Endodermal cell (in vitro differentiated cells): Measurements from ENCODE around the gene MARCHF3. TPM values are rescaled to one million over a fixed set of nuclear protein-coding genes. Genes with fewer than 3 reads are reported as not detected.
"Not testable (repeated sequence)": the region's sequence is repeated elsewhere in the genome, so short reads cannot be mapped to it uniquely, and the experiment has no call there.

Experiments used
- DNase-seq: peaks from one replicate; pipeline ENCODE4 v3.0.0-alpha.2; 2017
- H3K27ac ChIP-seq: 2 replicates; pipeline ENCODE4 v1.5.1; 2013; ENCODE audit warnings: mild to moderate bottlenecking, low read depth, low read length, moderate library complexity
- H3K27me3 ChIP-seq: 2 replicates; pipeline ENCODE4 v1.6.1; 2013; ENCODE audit warnings: mild to moderate bottlenecking, low read length, moderate library complexity; ENCODE audit not compliant: insufficient read depth, control insufficient read depth, poor library complexity, severe bottlenecking
- H3K36me3 ChIP-seq: 2 replicates; pipeline ENCODE4 v1.7.0; 2013; ENCODE audit warnings: mild to moderate bottlenecking, low read length, moderate library complexity; ENCODE audit not compliant: control insufficient read depth, insufficient read depth
- H3K4me1 ChIP-seq: one replicate; pipeline ENCODE4 v1.7.0; 2013; ENCODE audit warnings: low read length; ENCODE audit not compliant: control insufficient read depth, insufficient read depth
- H3K4me3 ChIP-seq: 2 replicates; pipeline ENCODE4 v1.5.1; 2013; ENCODE audit warnings: mild to moderate bottlenecking, low read length, moderate library complexity
- H3K9ac ChIP-seq: 2 replicates; pipeline ENCODE4 v1.6.1; 2013; ENCODE audit warnings: mild to moderate bottlenecking, low read length, moderate library complexity; ENCODE audit not compliant: poor library complexity, severe bottlenecking; ENCODE audit errors: extremely low read depth
- H3K9me3 ChIP-seq: 2 replicates; pipeline ENCODE4 v1.6.1; 2013; ENCODE audit warnings: mild to moderate bottlenecking, low read length, moderate library complexity; ENCODE audit not compliant: control insufficient read depth
- H3K27ac Mint-ChIP-seq: 2 replicates; pipeline ENCODE4 v1.8.0; 2020; ENCODE audit warnings: mixed read lengths
- H3K27me3 Mint-ChIP-seq: 2 replicates; pipeline ENCODE4 v1.8.0; 2021; ENCODE audit warnings: mild to moderate bottlenecking, mixed read lengths; ENCODE audit not compliant: insufficient read depth
- H3K36me3 Mint-ChIP-seq: 2 replicates; pipeline ENCODE4 v1.8.0; 2020; ENCODE audit warnings: low read depth, mixed read lengths
- H3K4me1 Mint-ChIP-seq: 2 replicates; pipeline ENCODE4 v1.8.0; 2020; ENCODE audit warnings: mixed read lengths
- H3K4me3 Mint-ChIP-seq: 2 replicates; pipeline ENCODE4 v1.8.0; 2020; ENCODE audit warnings: mild to moderate bottlenecking, moderate library complexity, mixed read lengths
- H3K9me3 Mint-ChIP-seq: 2 replicates; pipeline ENCODE4 v1.8.0; 2020; ENCODE audit warnings: mild to moderate bottlenecking, mixed read lengths
- CTCF ChIP-seq: fragments of 200-600 bp; sonication (generic); conservative IDR thresholded peaks from 2 replicates; pipeline ENCODE4 v1.5.0; 2021; ENCODE audit warnings: antibody characterized with exemption, mild to moderate bottlenecking
- WGBS, 2 experiments: methylation state at CpG; one replicate each; pipeline versions ENCODE4 v1.1.5 to v1.1.7; 2013; ENCODE audit warnings: missing lambda C conversion rate in 2 of 2, mixed read lengths in 1 of 2; ENCODE audit not compliant: insufficient coverage in 1 of 2, insufficient read length in 1 of 2; 5-methylcytosine and 5-hydroxymethylcytosine counted together
- total RNA-seq, 2 donors: library from RNA; stranded (reverse); fragmentation: NEBNext Ultra II Directional in 1 of 2; extraction: Animal tissue kit (Norgen Biotek cat#: 25700) in 1 of 2; gene quantifications; 2 replicates in 1 of 2; 3 replicates in 1 of 2; pipeline ENCODE4 v1.2.1, GENCODE V29; 2021

Gene MARCHF3
- total RNA-seq, 2 donors from 2014 or later, result 4.4 to 11.3 TPM

DNA sequence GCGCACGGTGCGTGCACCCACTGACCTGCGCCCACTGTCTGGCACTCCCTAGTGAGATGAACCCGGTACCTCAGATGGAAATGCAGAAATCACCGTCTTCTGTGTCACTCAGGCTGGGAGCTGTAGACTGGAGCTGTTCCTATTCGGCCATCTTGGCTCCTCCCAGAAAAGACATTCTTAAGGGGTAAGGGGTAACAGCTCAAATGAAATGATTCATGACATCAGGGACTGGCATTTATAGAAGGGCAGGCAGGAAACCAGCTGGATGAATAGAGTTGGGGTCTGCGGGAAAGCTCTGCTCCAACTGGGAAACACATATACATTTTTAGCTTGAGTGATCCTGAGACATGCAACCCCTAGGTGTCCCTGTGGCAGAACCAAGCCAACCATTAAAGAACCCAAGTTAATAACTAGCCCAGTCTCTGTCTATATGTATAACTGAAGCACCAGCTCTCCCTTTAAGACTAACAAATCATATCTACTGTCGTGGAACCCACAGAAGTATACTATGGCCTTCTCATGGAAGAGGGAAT is 134.1 kb downstream of the MARCHF3 start:
- peaks cover 14% of the 10 kb centered on the region for H3K27me3 Mint-ChIP-seq
- peaks cover 10% of the 10 kb centered on the region for H3K4me1 Mint-ChIP-seq
- DNase-seq, result no peak
- H3K4me3 ChIP-seq, result peak overlapping the region; percentile 8
- 89 to 93% methylated on average over 5 to 9 of the region's 9 CpGs for WGBS, 2 experiments
- H3K4me1 ChIP-seq, result peaks cover 4% of the 10 kb centered on the region
- peaks cover 20% of the 10 kb centered on the region for H3K9me3 Mint-ChIP-seq
- no peaks in the 10 kb centered on the region for H3K27me3 ChIP-seq
- H3K4me3 Mint-ChIP-seq, result peak overlapping the region; percentile 10
- H3K27ac Mint-ChIP-seq, result peak overlapping the region; percentile 78
- no peak overlapping the region for H3K9ac ChIP-seq
- no peak overlapping the region for H3K27ac ChIP-seq
- peaks cover 16% of the 10 kb centered on the region for H3K9me3 ChIP-seq
- H3K36me3 Mint-ChIP-seq, result peaks cover 40% of the 10 kb centered on the region
- peaks cover 36% of the 10 kb centered on the region for H3K36me3 ChIP-seq
- TF ChIP-seq CTCF, result no peak

DNA sequence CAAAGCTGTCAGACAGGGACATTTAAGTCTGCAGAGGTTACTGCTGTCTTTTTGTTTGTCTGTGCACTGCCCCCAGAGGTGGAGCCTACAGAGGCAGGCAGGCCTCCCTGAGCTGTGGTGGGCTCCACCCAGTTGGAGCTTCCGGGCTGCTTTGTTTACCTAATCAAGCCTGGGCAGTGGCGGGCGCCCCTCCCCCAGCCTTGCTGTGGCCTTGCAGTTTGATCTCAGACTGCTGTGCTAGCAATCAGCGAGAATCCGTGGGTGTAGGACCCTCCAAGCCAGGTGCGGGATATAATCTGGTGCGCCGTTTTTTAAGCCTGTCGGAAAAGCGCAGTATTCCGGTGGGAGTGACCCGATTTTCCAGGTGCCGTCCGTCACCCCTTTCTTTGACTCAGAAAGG is 134.6 kb downstream of the MARCHF3 start:
- not testable (repeated sequence) for H3K4me3 ChIP-seq, H3K27ac ChIP-seq
- H3K27ac Mint-ChIP-seq, result peak overlapping the region; percentile 78

DNA sequence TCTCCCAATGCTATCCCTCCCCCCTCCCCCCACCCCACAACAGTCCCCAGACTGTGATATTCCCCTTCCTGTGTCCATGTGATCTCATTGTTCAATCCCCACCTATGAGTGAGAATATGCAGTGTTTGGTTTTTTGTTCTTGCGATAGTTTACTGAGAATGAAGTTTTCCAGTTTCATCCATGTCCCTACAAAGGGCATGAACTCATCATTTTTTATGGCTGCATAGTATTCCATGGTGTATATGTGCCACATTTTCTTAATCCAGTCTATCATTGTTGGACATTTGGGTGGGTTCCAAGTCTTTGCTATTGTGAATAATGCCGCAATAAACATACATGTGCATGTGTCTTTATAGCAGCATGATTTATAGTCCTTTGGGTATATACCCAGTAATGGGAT is 139.9 kb downstream of the MARCHF3 start:
- peaks cover 14% of the 10 kb centered on the region for H3K36me3 Mint-ChIP-seq
- H3K27ac ChIP-seq, H3K4me3 Mint-ChIP-seq, H3K27ac Mint-ChIP-seq, DNase-seq, H3K4me3 ChIP-seq, H3K27me3 Mint-ChIP-seq, H3K9ac ChIP-seq, H3K4me1 ChIP-seq, H3K27me3 ChIP-seq, H3K9me3 ChIP-seq, H3K36me3 ChIP-seq: not testable (repeated sequence)
- H3K4me1 Mint-ChIP-seq, result peaks cover 11% of the 10 kb centered on the region
- 100% methylated on average over 1 of the region's 2 CpGs for WGBS, 2 experiments
- H3K9me3 Mint-ChIP-seq, result peaks cover 19% of the 10 kb centered on the region

More for the DNA sequence above, 134.6 kb downstream of the MARCHF3 start:
- H3K4me1 ChIP-seq, H3K4me1 Mint-ChIP-seq, H3K9ac ChIP-seq, H3K27me3 ChIP-seq: not testable (repeated sequence)
- Mint-ChIP-seq H3K9me3 (peaks cover 20% of the 10 kb centered on the region), H3K36me3 (peaks cover 40% of the 10 kb centered on the region), H3K27me3 (peaks cover 14% of the 10 kb centered on the region), H3K4me3 (peak overlapping the region; percentile 10)
- peak; percentile 63 for DNase-seq
- TF ChIP-seq CTCF, result peak; percentile 40
- WGBS, 2 experiments, result 81 to 84% methylated on average over 9 to 14 of the region's 14 CpGs
- Histone ChIP-seq H3K9me3 (peaks cover 16% of the 10 kb centered on the region), H3K36me3 (peaks cover 30% of the 10 kb centered on the region)

DNA sequence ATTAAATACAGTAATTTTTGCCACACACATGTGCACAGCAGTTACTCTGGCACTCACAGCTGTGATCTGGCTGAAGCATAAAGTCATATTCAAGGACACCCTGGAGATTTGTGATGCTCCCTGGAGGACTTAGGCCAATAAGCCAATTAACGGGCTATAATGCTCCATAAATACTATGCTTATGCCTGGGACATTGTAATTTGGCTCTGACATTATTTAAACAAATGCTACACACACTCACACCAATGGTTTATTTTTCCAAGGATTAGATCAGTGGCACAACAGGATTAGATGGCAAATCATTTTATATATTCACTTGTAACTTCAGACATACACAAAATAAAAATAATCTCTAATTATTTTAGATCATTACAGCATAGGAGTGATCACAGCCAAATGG is 142.2 kb downstream of the MARCHF3 start:
- no peak for TF ChIP-seq CTCF
- no peak overlapping the region for H3K27ac Mint-ChIP-seq
- H3K36me3 Mint-ChIP-seq, result peaks cover 6% of the 10 kb centered on the region
- 93 to 100% methylated on average over 1 of the region's 1 CpG for WGBS, 2 experiments
- H3K9ac ChIP-seq, result no peak overlapping the region
- H3K27me3 Mint-ChIP-seq, result no peaks in the 10 kb centered on the region
- H3K9me3 ChIP-seq, result no peaks in the 10 kb centered on the region
- peaks cover 7% of the 10 kb centered on the region for H3K9me3 Mint-ChIP-seq
- no peak overlapping the region for H3K4me3 Mint-ChIP-seq
- peaks cover 10% of the 10 kb centered on the region for H3K4me1 ChIP-seq
- H3K4me1 Mint-ChIP-seq, result peaks cover 31% of the 10 kb centered on the region
- no peaks in the 10 kb centered on the region for H3K36me3 ChIP-seq
- no peak overlapping the region for H3K27ac ChIP-seq
- DNase-seq, result no peak
- no peak overlapping the region for H3K4me3 ChIP-seq
- H3K27me3 ChIP-seq, result no peaks in the 10 kb centered on the region
